ENCODE data around the gene TENM4. TPM values are rescaled to one million over a fixed set of nuclear protein-coding genes. Genes with fewer than 3 reads are reported as not detected.
A peak's percentile ranks its signal among the peaks of the same experiment; 100 is the strongest.

The TENM4 gene
- total and polyA plus RNA-seq, 2 experiments from 2014 or later = 19.0 to 105 TPM

- TF ChIP-seq, protein P1, sequence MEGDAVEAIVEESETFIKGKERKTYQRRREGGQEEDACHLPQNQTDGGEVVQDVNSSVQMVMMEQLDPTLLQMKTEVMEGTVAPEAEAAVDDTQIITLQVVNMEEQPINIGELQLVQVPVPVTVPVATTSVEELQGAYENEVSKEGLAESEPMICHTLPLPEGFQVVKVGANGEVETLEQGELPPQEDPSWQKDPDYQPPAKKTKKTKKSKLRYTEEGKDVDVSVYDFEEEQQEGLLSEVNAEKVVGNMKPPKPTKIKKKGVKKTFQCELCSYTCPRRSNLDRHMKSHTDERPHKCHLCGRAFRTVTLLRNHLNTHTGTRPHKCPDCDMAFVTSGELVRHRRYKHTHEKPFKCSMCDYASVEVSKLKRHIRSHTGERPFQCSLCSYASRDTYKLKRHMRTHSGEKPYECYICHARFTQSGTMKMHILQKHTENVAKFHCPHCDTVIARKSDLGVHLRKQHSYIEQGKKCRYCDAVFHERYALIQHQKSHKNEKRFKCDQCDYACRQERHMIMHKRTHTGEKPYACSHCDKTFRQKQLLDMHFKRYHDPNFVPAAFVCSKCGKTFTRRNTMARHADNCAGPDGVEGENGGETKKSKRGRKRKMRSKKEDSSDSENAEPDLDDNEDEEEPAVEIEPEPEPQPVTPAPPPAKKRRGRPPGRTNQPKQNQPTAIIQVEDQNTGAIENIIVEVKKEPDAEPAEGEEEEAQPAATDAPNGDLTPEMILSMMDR (IDR thresholded peaks at IDR 0.05; ENCODE audit: low read depth, low read length) = no peak
- H3K9me3 ChIP-seq (ENCODE audit: low read depth) = no peaks in the 10 kb centered on the region
- no peaks in the 10 kb centered on the region for H3K4me1 ChIP-seq (ENCODE audit: low read depth)
- H3K27me3 ChIP-seq = no peaks in the 10 kb centered on the region
- H3K36me3 ChIP-seq = no peaks in the 10 kb centered on the region
- H3K4me3 ChIP-seq = no peak overlapping the region
- no peak for DNase-seq (ENCODE audit: low read depth in 1 of 2, low spot score in 1 of 2)
- no peak overlapping the region for H3K27ac ChIP-seq
Measured at GRCh38 chr11:78876676-78877075, 564.2 kb downstream of the TENM4 start.

DNA sequence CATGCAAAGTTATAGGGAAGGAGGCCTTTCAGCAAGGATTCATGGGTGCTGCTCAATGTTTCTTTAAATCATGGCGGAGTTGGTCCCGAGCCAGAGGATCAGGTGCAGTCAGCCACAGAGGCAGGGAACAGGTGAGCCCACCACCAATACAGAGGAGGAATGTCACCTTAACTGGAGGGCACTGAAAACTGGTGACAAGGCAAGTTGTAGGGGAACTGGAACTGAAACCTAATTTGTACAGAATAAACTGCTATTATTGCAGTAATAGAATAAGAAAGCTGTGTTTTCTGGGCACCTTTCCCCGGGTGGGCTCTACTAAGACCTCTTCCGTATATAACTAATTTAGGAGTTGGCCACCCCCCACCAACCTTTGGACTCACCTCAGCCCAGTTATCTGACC is 570.2 kb downstream of the TENM4 start:
- H3K36me3 ChIP-seq = no peaks in the 10 kb centered on the region
- no peaks in the 10 kb centered on the region for H3K9me3 ChIP-seq (ENCODE audit: low read depth)
- no peaks in the 10 kb centered on the region for H3K27me3 ChIP-seq
- no peak for DNase-seq (ENCODE audit: low read depth in 1 of 2, low spot score in 1 of 2)
- TF ChIP-seq, protein P1 (IDR thresholded peaks at IDR 0.05; ENCODE audit: low read depth, low read length) = no peak
- no peak overlapping the region for H3K27ac ChIP-seq
- H3K4me1 ChIP-seq (ENCODE audit: low read depth) = peaks cover 23% of the 10 kb centered on the region
- H3K4me3 ChIP-seq = no peak overlapping the region

DNA sequence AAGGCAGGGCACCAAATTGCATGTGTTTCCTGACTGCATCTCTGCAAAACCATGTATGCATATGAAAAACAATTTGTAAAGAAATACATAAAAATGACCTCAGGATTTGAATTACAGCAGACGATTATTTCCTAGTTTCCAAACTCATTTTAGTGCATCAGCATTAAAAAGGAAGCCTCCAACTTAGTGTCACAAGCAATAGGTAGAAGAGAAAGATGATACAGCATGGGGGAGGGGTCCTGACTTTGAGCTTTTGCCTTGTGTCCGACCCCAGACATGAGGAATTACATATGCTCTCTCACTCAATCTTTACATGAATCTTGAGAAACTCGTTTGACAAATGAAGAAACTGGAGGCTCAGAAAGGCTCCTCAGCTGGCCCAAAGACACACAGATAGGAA is 571.5 kb downstream of the TENM4 start:
- no peaks in the 10 kb centered on the region for H3K36me3 ChIP-seq
- no peaks in the 10 kb centered on the region for H3K9me3 ChIP-seq (ENCODE audit: low read depth)
- H3K4me3 ChIP-seq = no peak overlapping the region
- peaks cover 23% of the 10 kb centered on the region for H3K4me1 ChIP-seq (ENCODE audit: low read depth)
- H3K27ac ChIP-seq = no peak overlapping the region
- no peak for DNase-seq (ENCODE audit: low read depth in 1 of 2, low spot score in 1 of 2)
- TF ChIP-seq, protein P1 (IDR thresholded peaks at IDR 0.05; ENCODE audit: low read depth, low read length) = no peak
- no peaks in the 10 kb centered on the region for H3K27me3 ChIP-seq

- Histone ChIP-seq H3K4me3 (no peak overlapping the region), H3K4me1 (ENCODE audit: low read depth) (peaks cover 23% of the 10 kb centered on the region), H3K9me3 (ENCODE audit: low read depth) (no peaks in the 10 kb centered on the region), H3K27ac (no peak overlapping the region), H3K36me3 (no peaks in the 10 kb centered on the region), H3K27me3 (no peaks in the 10 kb centered on the region)
- DNase-seq (ENCODE audit: low read depth in 1 of 2, low spot score in 1 of 2) = no peak
- TF ChIP-seq, protein P1 (IDR thresholded peaks at IDR 0.05; ENCODE audit: low read depth, low read length) = no peak
Measured at GRCh38 chr11:78868563-78868962, 572.3 kb downstream of the TENM4 start.

GRCh38 chr11:78860720-78861422 is 580.0 kb downstream of the TENM4 start:
- Histone ChIP-seq H3K4me3 (no peak overlapping the region), H3K27me3 (no peaks in the 10 kb centered on the region), H3K9me3 (ENCODE audit: low read depth) (no peaks in the 10 kb centered on the region), H3K27ac (no peak overlapping the region), H3K36me3 (no peaks in the 10 kb centered on the region), H3K4me1 (ENCODE audit: low read depth) (no peaks in the 10 kb centered on the region)
- peak; percentile 63 to 76 for DNase-seq (ENCODE audit: low read depth in 1 of 2, low spot score in 1 of 2)
- TF ChIP-seq, protein P1 (IDR thresholded peaks at IDR 0.05; ENCODE audit: low read depth, low read length) = no peak

Measured in cardiac muscle cell (in vitro differentiated cells and primary cell).